Right lobe of liver (tissue), 6 donors: ENCODE data around the gene GDPD4. TPM values are rescaled to one million over a fixed set of nuclear protein-coding genes. Genes with fewer than 3 reads are reported as not detected.

ENCODE experiments used
- ATAC-seq, 4 donors: fragments of 200-7000 bp; cut with Tn5 transposase; one replicate each; pipeline ENCODE4 v1.9.1; 2020; ENCODE audit warnings: mild to moderate bottlenecking in 4 of 4, moderate library complexity in 4 of 4
- DNase-seq, 3 donors: peaks; one replicate each; pipeline ENCODE4 v3.0.0-alpha.2; 2020
- H3K27ac ChIP-seq, 3 donors: fragments of 200-600 bp; one replicate each; pipeline ENCODE4 v1.8.0; 2022
- H3K27me3 ChIP-seq, 2 donors: fragments of 200-600 bp; one replicate each; pipeline ENCODE4 v1.8.0; 2022
- H3K36me3 ChIP-seq, 4 donors: fragments of 200-600 bp; sonication (generic) in 1 of 4; one replicate each; pipeline versions ENCODE4 v1.5.1 to v1.8.0; 2017 to 2022; ENCODE audit warnings: control low read depth in 1 of 4
- H3K4me1 ChIP-seq, 4 donors: fragments of 200-600 bp; sonication (generic) in 1 of 4; one replicate each; pipeline versions ENCODE4 v1.5.1 to v1.8.0; 2017 to 2022; ENCODE audit warnings: control low read depth in 1 of 4
- H3K4me3 ChIP-seq, 3 donors: fragments of 200-600 bp; one replicate each; pipeline ENCODE4 v1.8.0; 2022
- H3K9me3 ChIP-seq, 4 donors: fragments of 200-600 bp; sonication (generic) in 1 of 4; one replicate each; pipeline versions ENCODE4 v1.5.1 to v1.8.0; 2017 to 2022; ENCODE audit warnings: control low read depth in 1 of 4
- POLR2A ChIP-seq: fragments of 450-650 bp; IDR thresholded peaks from one replicate; pipeline ENCODE4 v1.6.1; 2017; ENCODE audit warnings: antibody characterized with exemption, mild to moderate bottlenecking
- WGBS: methylation state at CpG from one replicate; pipeline ENCODE4 v1.1.6; 2018; ENCODE audit warnings: low coverage, low lambda C conversion rate; ENCODE audit not compliant: insufficient coverage; ENCODE audit errors: missing lambda C conversion rate; 5-methylcytosine and 5-hydroxymethylcytosine counted together
- intact Hi-C, 2 donors: fragments of 100-400 bp; cut with DNase I; formaldehyde crosslinking; loops; one replicate each; pipeline versions ENCODE4 v1.11.2 to v1.14.1; 2022
- total RNA-seq, 6 experiments: library from RNA; depleted of rRNA in 2 of 6; stranded (reverse); fragments of >200 nt in 2 of 6; fragmentation: NEBNext Ultra II Directional in 3 of 6; extraction: Animal tissue kit (Norgen Biotek cat#: 25700) in 3 of 6; gene quantifications; one replicate each; pipeline versions ENCODE4 v1.1.0 to v1.2.4, GENCODE V29; 2016 to 2023
- TF ChIP-seq, protein P1 (sequence below), 4 donors: fragments of 200-600 bp in 3 of 4; fragments of 450-650 bp in 1 of 4; IDR thresholded peaks; one replicate each; pipeline versions ENCODE4 v1.5.1 to v1.8.0; 2016 to 2022; ENCODE audit warnings: antibody characterized with exemption in 4 of 4, mild to moderate bottlenecking in 2 of 4
- donor health status: DM: no; HTN: yes; CAD: no.
- donor health status: DM: no; HTN: no; CAD: no.
- donor health status: DM: no; HTN: no; CAD: no.
- donor health status: DM: no; HTN: yes; CAD: no.
- donor health status: DM: no; HTN: yes; CAD: no.

The GDPD4 gene
- total RNA-seq, 6 experiments from 2014 or later: 0.29 to 0.53 (median 0.44) TPM; not detected in 2

DNA sequence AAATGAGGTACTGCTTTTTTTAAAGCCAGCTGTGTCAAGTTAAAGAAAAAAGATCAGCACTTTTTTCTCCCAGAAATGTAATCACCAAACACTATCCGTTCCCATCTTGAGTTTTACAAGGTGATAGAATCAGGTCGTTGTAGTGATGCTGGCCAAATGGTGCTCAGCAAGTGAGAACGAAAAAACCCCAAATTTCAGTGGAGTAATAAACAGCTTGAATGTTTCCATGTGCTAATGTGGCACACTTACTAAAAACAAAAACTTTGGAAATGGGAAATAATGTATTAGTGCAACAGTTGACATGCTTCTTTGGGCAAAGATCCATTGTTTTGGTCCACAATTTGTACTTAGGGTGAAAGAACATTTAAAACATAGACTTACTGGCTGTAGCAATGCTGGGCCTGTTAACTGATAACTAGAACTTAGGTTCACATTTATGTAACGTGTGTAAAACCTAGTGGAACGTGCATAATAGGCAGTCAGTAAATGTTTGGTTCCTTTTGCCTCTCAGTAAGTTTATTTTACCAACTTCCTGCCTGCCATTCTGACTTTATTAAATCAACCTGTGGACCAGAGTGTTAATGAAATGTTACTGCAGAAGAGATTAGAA, 15.4 kb upstream of the GDPD4 start:
- Histone ChIP-seq H3K27me3 (no peaks in the 10 kb centered on the region), H3K9me3 (no peaks in the 10 kb centered on the region), H3K27ac (peak overlapping the region in 1 of 3 donors; percentile 31), H3K4me3 (no peak overlapping the region), H3K4me1 (peaks cover 0 to 10% (median 4%) of the 10 kb centered on the region in 4 donors), H3K36me3 (no peaks in the 10 kb centered on the region)
- 37% methylated on average over 5 of the region's 5 CpGs for WGBS
- ATAC-seq (peak; percentile 56 to 93 (median 73)), DNase-seq (no peak)
- TF ChIP-seq POLR2A: no peak
- TF ChIP-seq, protein P1, sequence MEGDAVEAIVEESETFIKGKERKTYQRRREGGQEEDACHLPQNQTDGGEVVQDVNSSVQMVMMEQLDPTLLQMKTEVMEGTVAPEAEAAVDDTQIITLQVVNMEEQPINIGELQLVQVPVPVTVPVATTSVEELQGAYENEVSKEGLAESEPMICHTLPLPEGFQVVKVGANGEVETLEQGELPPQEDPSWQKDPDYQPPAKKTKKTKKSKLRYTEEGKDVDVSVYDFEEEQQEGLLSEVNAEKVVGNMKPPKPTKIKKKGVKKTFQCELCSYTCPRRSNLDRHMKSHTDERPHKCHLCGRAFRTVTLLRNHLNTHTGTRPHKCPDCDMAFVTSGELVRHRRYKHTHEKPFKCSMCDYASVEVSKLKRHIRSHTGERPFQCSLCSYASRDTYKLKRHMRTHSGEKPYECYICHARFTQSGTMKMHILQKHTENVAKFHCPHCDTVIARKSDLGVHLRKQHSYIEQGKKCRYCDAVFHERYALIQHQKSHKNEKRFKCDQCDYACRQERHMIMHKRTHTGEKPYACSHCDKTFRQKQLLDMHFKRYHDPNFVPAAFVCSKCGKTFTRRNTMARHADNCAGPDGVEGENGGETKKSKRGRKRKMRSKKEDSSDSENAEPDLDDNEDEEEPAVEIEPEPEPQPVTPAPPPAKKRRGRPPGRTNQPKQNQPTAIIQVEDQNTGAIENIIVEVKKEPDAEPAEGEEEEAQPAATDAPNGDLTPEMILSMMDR (IDR thresholded peaks at IDR 0.05): no peak
- intact Hi-C loops: no loop called here

DNA sequence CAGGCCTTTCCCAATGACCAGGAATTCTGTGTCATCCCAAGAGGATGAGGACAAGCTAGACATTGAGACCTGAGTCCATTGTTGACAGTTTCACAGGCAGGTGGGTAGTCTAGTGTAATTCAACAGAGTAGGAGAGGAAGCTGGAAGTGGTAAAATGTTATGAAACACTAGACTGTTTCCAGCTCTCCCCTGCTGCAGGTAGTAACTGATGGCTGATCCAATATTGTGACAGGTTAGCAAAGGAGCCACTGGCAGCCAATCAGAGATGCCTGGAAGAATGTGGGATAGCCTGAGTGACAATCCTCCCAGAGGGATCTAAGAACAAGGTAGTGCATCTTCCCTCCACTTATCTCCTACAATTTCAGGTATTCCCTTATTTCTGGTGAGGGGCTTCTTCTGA, 10.6 kb upstream of the GDPD4 start:
- no peaks in the 10 kb centered on the region for H3K27me3 ChIP-seq
- DNase-seq (no peak), ATAC-seq (no peak)
- no peaks in the 10 kb centered on the region for H3K9me3 ChIP-seq
- intact Hi-C loops: no loop called here
- no peak for TF ChIP-seq POLR2A
- TF ChIP-seq, protein P1 (IDR thresholded peaks at IDR 0.05): no peak
- peaks cover 0 to 5% (median 2%) of the 10 kb centered on the region in 4 donors for H3K4me1 ChIP-seq
- H3K4me3 ChIP-seq: no peak overlapping the region
- no peaks in the 10 kb centered on the region for H3K36me3 ChIP-seq
- H3K27ac ChIP-seq: no peak overlapping the region

DNA sequence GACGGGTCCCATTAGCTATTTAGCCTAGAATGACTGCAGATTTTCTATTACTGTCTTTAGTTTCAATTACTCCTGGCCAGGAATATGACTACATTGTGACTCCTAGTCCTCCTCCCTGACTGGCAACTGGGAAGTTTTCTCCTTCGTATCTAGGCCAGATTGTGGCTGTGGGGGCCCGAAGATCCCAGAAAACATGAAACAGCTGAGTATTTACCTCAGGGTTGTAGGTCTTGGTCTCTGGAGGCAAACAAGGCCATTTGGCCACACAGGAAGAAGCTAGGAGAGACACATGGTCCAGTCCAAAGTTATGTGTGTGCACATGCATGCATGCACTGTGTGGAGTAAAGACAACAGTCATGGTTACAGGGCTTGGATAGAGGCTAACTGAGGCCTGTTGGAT, 10.2 kb upstream of the GDPD4 start:
- DNase-seq: no peak
- peaks cover 0 to 1% (median 0%) of the 10 kb centered on the region in 4 donors for H3K4me1 ChIP-seq
- no peak overlapping the region for H3K27ac ChIP-seq
- H3K4me3 ChIP-seq: no peak overlapping the region
- no peaks in the 10 kb centered on the region for H3K27me3 ChIP-seq
- ATAC-seq: no peak
- WGBS: 79% methylated on average over 1 of the region's 3 CpGs
- intact Hi-C loops: no loop called here
- no peaks in the 10 kb centered on the region for H3K9me3 ChIP-seq
- TF ChIP-seq, protein P1 (IDR thresholded peaks at IDR 0.05): no peak
- TF ChIP-seq POLR2A: no peak
- no peaks in the 10 kb centered on the region for H3K36me3 ChIP-seq

DNA sequence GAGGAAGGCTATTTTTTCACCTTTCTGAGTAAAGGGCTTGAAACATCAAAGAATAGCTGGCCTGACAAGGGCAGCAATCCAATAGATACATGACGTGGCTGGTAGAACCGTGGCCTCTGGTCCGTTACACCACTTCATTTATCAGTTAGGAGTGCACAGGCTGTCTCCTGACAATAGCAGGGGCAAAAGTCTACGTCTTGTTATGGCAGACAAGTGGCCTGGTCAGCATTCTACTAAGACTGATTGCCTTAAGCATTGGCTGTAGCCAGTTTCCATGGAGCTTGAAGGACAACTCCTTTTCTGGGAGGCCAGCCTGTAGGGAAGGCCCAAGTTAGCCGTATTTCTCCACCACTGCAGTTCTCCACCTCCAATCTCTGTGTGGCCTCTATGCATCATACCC, 9.2 kb upstream of the GDPD4 start:
- H3K36me3 ChIP-seq: no peaks in the 10 kb centered on the region
- H3K27me3 ChIP-seq: no peaks in the 10 kb centered on the region
- TF ChIP-seq POLR2A: no peak
- TF ChIP-seq, protein P1 (IDR thresholded peaks at IDR 0.05): no peak
- H3K27ac ChIP-seq: no peak overlapping the region
- no CpG with 5 or more reads among the region's 5 CpGs for WGBS
- H3K4me1 ChIP-seq: no peaks in the 10 kb centered on the region
- no peak for DNase-seq
- intact Hi-C loops: no loop called here
- H3K4me3 ChIP-seq: no peak overlapping the region
- H3K9me3 ChIP-seq: no peaks in the 10 kb centered on the region
- ATAC-seq: no peak
